Spleen (tissue), 11 donors: Measurements from ENCODE around the gene PRR23E. TPM values are rescaled to one million over a fixed set of nuclear protein-coding genes. Genes with fewer than 3 reads are reported as not detected.

ENCODE experiments used
- DNase-seq: peaks from one replicate; pipeline ENCODE4 v3.0.0-alpha.2; 2020
- H3K27ac ChIP-seq, 8 donors: fragments of 200-600 bp; sonication (generic) in 7 of 8; 1 replicate in 4 of 8; 2 replicates in 4 of 8; pipeline versions ENCODE4 v1.5.0 to v1.8.0; 2016 to 2021; ENCODE audit warnings: inconsistent platforms in 4 of 8, mild to moderate bottlenecking in 4 of 8, moderate library complexity in 1 of 8
- H3K27me3 ChIP-seq, 7 donors: fragments of 200-600 bp; sonication (generic) in 6 of 7; replicated peaks in 1 of 7; 1 replicate in 4 of 7; 2 replicates in 3 of 7; pipeline versions ENCODE4 v1.5.0 to v1.8.0; 2016 to 2021; ENCODE audit warnings: inconsistent platforms in 3 of 7, mild to moderate bottlenecking in 1 of 7
- H3K36me3 ChIP-seq, 6 donors: fragments of 200-600 bp; sonication (generic) in 5 of 6; 1 replicate in 4 of 6; 2 replicates in 2 of 6; pipeline versions ENCODE4 v1.5.0 to v1.8.0; 2016 to 2021; ENCODE audit warnings: inconsistent platforms in 2 of 6
- H3K4me1 ChIP-seq, 6 donors: fragments of 200-600 bp; sonication (generic) in 5 of 6; 1 replicate in 3 of 6; 2 replicates in 3 of 6; pipeline versions ENCODE4 v1.5.0 to v1.8.0; 2016 to 2021; ENCODE audit warnings: inconsistent platforms in 3 of 6
- H3K4me3 ChIP-seq, 8 donors: fragments of 200-600 bp; sonication (generic) in 7 of 8; 1 replicate in 4 of 8; 2 replicates in 4 of 8; pipeline versions ENCODE4 v1.5.0 to v1.8.0; 2016 to 2021; ENCODE audit warnings: inconsistent platforms in 4 of 8, mild to moderate bottlenecking in 4 of 8, moderate library complexity in 2 of 8
- H3K9me3 ChIP-seq, 8 donors: fragments of 200-600 bp; sonication (generic) in 7 of 8; 1 replicate in 4 of 8; 2 replicates in 4 of 8; pipeline versions ENCODE4 v1.5.0 to v1.8.0; 2016 to 2021; ENCODE audit warnings: inconsistent platforms in 4 of 8
- POLR2A ChIP-seq, 3 donors: fragments of 450-650 bp; IDR thresholded peaks; one replicate each; pipeline ENCODE4 v1.5.1; 2017; ENCODE audit warnings: antibody characterized with exemption in 3 of 3, mild to moderate bottlenecking in 1 of 3
- POLR2AphosphoS5 ChIP-seq, 3 donors: sonication (generic); formaldehyde crosslinking; IDR thresholded peaks; one replicate each; pipeline ENCODE4 v1.5.1; 2017; ENCODE audit warnings: antibody characterized with exemption in 3 of 3
- WGBS, 5 donors: extraction: QIAGEN DNeasy Blood & Tissue Kit in 3 of 5; methylation state at CpG; one replicate each; pipeline versions ENCODE4 v1.1.5 to v1.1.7; 2013 to 2018; 5-methylcytosine and 5-hydroxymethylcytosine counted together
- intact Hi-C: fragments of 100-400 bp; cut with DNase I; formaldehyde crosslinking; loops from one replicate; pipeline ENCODE4 v1.15.0; 2023; ENCODE audit warnings: low total_unique reads
- polyA plus RNA-seq, 3 donors: library from polyadenylated mRNA; stranded (reverse); fragments of 200-250 nt; gene quantifications; one replicate each; pipeline ENCODE4 v1.2.1, GENCODE V29; 2013
- total RNA-seq, 7 donors: library from RNA; depleted of rRNA in 3 of 7; stranded (reverse); fragments of >200 nt in 3 of 7; fragmentation: NEBNext Ultra II Directional in 4 of 7; extraction: Animal tissue kit (Norgen Biotek cat#: 25700) in 4 of 7; gene quantifications; one replicate each; pipeline versions ENCODE4 v1.1.0 to v1.2.1, GENCODE V29; 2016 to 2021
- TF ChIP-seq, protein P1 (sequence below), 11 experiments: fragments of 200-600 bp in 7 of 11; fragments of 450-650 bp in 4 of 11; sonication (generic) in 4 of 11; IDR thresholded peaks in 8 of 11; conservative IDR thresholded peaks in 3 of 11; 1 replicate in 7 of 11; 2 replicates in 4 of 11; pipeline versions ENCODE4 v1.4.0 to v1.8.0; 2016 to 2021; ENCODE audit warnings: antibody characterized with exemption in 11 of 11, inconsistent platforms in 4 of 11, mild to moderate bottlenecking in 1 of 11
- donor health status: healthy with polysubstance abuse.
- donor health status: DM: no; HTN: no; CAD: no; lungs with moderate emphysema.
- donor health status: DM: no; HTN: no; CAD: no.
- donor health status: Bipolar disorder and iron deficiency.
- donor health status: healthy.
- donor health status: DM: no; HTN: no; CAD: no.
- donor health status: DM: yes; HTN: yes; CAD: no.

Gene PRR23E
- total and polyA plus RNA-seq, 10 donors = not detected

GRCh38 chr3:127170814-127171213 is 22.1 kb upstream of the PRR23E start:
- Histone ChIP-seq H3K36me3 (no peaks in the 10 kb centered on the region), H3K9me3 (no peaks in the 10 kb centered on the region), H3K27ac (no peak overlapping the region), H3K4me1 (peaks cover 0 to 12% (median 4%) of the 10 kb centered on the region in 6 donors), H3K27me3 (peaks cover 0 to 72% (median 0%) of the 10 kb centered on the region in 7 donors), H3K4me3 (no peak overlapping the region)
- intact Hi-C loops = no loop called here
- TF ChIP-seq POLR2AphosphoS5 (IDR thresholded peaks at IDR 0.05) = no peak
- WGBS, 5 donors = 53 to 91% (median 73%) methylated on average over 1 to 7 of the region's 7 CpGs
- no peak for DNase-seq

DNA sequence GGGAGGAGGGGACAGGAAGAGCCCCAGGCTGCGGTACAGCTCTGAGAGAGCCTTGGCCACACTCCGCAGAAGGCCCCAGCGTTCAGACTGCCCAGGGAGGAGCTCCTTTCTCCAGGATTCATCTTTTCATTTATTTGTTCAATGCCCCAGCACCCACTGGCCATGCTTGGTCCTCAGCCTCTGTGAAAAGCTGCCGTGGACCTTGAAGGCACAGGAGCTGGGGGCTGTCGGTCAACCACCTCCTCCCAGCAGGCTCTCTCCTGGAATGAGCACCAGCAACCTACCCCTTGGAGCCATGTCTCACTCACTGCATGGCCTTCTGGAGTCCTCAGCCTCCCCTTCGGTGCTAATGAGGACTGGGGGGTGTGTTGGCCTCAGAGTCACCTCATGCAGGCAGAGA is 21.6 kb upstream of the PRR23E start:
- no peak for DNase-seq
- H3K36me3 ChIP-seq = no peaks in the 10 kb centered on the region
- peaks cover 0 to 12% (median 4%) of the 10 kb centered on the region in 6 donors for H3K4me1 ChIP-seq
- intact Hi-C loops = no loop called here
- TF ChIP-seq, protein P1, sequence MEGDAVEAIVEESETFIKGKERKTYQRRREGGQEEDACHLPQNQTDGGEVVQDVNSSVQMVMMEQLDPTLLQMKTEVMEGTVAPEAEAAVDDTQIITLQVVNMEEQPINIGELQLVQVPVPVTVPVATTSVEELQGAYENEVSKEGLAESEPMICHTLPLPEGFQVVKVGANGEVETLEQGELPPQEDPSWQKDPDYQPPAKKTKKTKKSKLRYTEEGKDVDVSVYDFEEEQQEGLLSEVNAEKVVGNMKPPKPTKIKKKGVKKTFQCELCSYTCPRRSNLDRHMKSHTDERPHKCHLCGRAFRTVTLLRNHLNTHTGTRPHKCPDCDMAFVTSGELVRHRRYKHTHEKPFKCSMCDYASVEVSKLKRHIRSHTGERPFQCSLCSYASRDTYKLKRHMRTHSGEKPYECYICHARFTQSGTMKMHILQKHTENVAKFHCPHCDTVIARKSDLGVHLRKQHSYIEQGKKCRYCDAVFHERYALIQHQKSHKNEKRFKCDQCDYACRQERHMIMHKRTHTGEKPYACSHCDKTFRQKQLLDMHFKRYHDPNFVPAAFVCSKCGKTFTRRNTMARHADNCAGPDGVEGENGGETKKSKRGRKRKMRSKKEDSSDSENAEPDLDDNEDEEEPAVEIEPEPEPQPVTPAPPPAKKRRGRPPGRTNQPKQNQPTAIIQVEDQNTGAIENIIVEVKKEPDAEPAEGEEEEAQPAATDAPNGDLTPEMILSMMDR (IDR thresholded peaks at IDR 0.05 in 8 of 11, conservative IDR thresholded peaks at IDR 0.05 in 3 of 11) = no peak
- TF ChIP-seq POLR2A (IDR thresholded peaks at IDR 0.05) (no peak), POLR2AphosphoS5 (IDR thresholded peaks at IDR 0.05) (no peak)
- H3K27me3 ChIP-seq = peaks cover 0 to 72% (median 0%) of the 10 kb centered on the region in 7 donors
- 71 to 87% (median 80%) methylated on average over 5 to 6 of the region's 6 CpGs for WGBS, 5 donors
- H3K27ac ChIP-seq = no peak overlapping the region
- no peaks in the 10 kb centered on the region for H3K9me3 ChIP-seq
- no peak overlapping the region for H3K4me3 ChIP-seq

DNA sequence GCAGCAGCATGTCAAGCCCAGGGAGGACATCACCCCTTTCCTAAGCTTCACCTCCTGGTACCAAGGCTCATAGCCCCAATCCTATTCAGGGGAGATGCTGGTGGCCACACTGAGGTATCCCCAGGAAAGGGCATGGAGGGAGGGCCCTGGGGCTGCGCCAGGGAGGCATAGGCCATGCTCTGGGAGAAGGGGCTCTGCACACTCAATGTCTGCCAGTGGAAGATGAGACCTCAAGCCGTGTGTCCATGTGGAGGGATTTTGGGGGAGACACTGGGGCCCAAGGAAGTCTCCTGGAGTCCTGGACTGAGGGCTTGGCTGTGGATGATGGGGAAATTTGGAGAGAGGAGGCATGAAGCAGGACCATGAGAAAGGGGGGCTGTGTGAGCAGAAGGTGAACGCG is 21.2 kb upstream of the PRR23E start:
- no peak for DNase-seq
- H3K4me1 ChIP-seq = peaks cover 0 to 12% (median 4%) of the 10 kb centered on the region in 6 donors
- intact Hi-C loops = no loop called here
- H3K36me3 ChIP-seq = no peaks in the 10 kb centered on the region
- H3K9me3 ChIP-seq = no peaks in the 10 kb centered on the region
- no peak overlapping the region for H3K4me3 ChIP-seq
- 81 to 97% (median 83%) methylated on average over 4 of the region's 4 CpGs for WGBS, 5 donors
- H3K27me3 ChIP-seq = peaks cover 0 to 72% (median 0%) of the 10 kb centered on the region in 7 donors
- H3K27ac ChIP-seq = no peak overlapping the region
- TF ChIP-seq, protein P1 (IDR thresholded peaks at IDR 0.05 in 8 of 11, conservative IDR thresholded peaks at IDR 0.05 in 3 of 11) = no peak
- TF ChIP-seq POLR2A (IDR thresholded peaks at IDR 0.05) = no peak
- TF ChIP-seq POLR2AphosphoS5 (IDR thresholded peaks at IDR 0.05) = no peak

DNA sequence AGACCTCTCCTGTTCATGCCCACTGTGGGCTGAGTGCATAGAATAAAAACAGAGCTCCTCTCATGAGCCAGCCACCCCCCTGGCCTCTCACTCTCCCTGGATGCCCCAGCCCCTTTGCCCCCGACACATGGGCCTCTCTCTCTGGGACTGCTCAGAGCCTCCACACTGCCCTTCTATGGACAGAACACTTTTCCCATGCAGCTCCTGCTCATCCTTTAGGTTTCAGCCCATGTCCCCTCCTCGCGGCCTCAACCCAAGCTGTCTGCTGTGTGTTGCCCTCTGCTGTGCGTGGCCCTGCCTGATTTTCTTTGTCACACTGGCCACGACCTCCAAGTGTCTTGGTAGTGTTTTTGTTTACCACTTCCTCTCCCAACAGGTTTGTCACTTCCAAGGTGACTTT is 20.7 kb upstream of the PRR23E start:
- Histone ChIP-seq H3K36me3 (no peaks in the 10 kb centered on the region), H3K4me3 (no peak overlapping the region), H3K27ac (no peak overlapping the region), H3K9me3 (peaks cover 0 to 4% (median 0%) of the 10 kb centered on the region in 8 donors), H3K27me3 (peaks cover 0 to 68% (median 0%) of the 10 kb centered on the region in 7 donors), H3K4me1 (peaks cover 0 to 12% (median 4%) of the 10 kb centered on the region in 6 donors)
- TF ChIP-seq POLR2A (IDR thresholded peaks at IDR 0.05) (no peak), POLR2AphosphoS5 (IDR thresholded peaks at IDR 0.05) (no peak)
- 76 to 78% (median 78%) methylated on average over 5 of the region's 5 CpGs for WGBS, 5 donors
- intact Hi-C loops = no loop called here
- no peak for DNase-seq

- peaks cover 0 to 61% (median 0%) of the 10 kb centered on the region in 7 donors for H3K27me3 ChIP-seq
- TF ChIP-seq, protein P1 (IDR thresholded peaks at IDR 0.05 in 8 of 11, conservative IDR thresholded peaks at IDR 0.05 in 3 of 11) = no peak
- no peak for TF ChIP-seq POLR2AphosphoS5 (IDR thresholded peaks at IDR 0.05)
- peak; percentile 54 for DNase-seq
- peaks cover 0 to 6% (median 0%) of the 10 kb centered on the region in 8 donors for H3K9me3 ChIP-seq
- no peak overlapping the region for H3K4me3 ChIP-seq
- H3K4me1 ChIP-seq = peaks cover 0 to 12% (median 4%) of the 10 kb centered on the region in 6 donors
- intact Hi-C loops = no loop called here
- no peak overlapping the region for H3K27ac ChIP-seq
- 10 to 20% (median 14%) methylated on average over 17 to 22 of the region's 22 CpGs for WGBS, 5 donors
- H3K36me3 ChIP-seq = no peaks in the 10 kb centered on the region
Observed at GRCh38 chr3:127172781-127173515, 20.0 kb upstream of the PRR23E start.
